NK-92 (cell line): ENCODE measurements around the gene GPR146.
"Not testable (repeated sequence)": the region's sequence is repeated elsewhere in the genome, so short reads cannot be mapped to it uniquely, and the experiment has no call there.

ENCODE experiments used
- DNase-seq: peaks from one replicate; lab custom pipeline; 2025; ENCODE audit not compliant: unreplicated experiment; lab: John Stamatoyannopoulos, UW

Gene GPR146

DNA sequence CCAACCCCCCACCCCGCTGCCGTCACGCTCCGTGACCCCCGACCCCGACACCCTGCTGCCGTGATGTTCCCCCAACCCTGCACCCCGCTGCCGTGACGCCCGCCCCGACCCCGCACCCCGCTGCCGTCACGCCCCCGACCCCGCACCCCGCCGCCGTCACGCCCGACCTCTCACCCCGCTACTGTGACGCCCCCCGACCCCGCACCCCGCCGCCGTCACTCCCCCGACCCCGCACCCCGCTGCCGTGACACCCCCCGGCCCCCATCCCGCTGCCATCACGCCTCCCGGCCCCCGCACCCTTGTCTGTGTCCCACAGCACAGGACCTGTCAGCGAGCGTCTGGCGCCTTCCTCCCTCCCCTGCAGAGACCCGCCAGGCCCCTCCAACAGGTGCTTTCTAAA lies 29.7 kb downstream of the GPR146 start:
- DNase-seq: not testable (repeated sequence)

DNA sequence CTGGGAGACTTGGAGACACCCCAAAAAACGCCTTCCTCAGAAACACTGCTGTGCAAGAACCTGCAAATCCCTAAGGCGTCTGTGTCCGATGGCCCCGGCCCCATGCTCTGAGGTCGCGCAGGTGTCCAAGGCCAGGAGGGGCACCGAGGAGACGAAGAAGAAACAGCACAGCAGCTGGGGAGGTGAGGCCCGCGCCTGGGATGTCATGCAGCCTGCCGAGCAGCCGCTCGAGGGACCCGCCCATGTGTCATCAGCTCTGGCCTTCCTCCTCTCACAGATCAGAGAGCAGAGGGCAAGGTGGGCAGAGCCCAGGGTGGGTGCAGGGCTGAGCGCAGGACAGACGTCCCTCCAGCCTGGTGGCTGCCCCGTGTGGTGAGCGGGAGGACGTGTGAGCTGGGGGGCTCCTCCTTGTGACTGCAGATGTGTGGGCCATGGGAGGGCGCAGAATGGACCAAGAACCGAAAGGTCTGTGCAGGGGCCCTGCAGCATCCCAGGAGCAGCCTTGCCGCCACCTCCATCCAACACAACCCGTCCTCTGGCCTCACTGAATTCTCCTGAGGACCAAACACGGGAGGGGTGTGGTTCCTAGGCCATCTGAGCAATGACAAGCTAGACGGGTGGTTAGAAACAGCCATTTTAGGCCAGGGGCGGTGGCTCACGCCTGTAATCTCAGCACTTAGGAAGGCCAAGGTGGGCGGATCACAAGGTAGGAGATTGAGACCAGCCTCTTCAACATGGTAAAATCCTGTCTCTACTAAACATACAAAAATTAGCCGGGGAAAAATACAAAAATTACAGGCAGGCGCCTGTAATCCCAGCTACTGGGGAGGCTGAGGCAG lies 30.5 kb downstream of the GPR146 start:
- DNase-seq: no peak

DNA sequence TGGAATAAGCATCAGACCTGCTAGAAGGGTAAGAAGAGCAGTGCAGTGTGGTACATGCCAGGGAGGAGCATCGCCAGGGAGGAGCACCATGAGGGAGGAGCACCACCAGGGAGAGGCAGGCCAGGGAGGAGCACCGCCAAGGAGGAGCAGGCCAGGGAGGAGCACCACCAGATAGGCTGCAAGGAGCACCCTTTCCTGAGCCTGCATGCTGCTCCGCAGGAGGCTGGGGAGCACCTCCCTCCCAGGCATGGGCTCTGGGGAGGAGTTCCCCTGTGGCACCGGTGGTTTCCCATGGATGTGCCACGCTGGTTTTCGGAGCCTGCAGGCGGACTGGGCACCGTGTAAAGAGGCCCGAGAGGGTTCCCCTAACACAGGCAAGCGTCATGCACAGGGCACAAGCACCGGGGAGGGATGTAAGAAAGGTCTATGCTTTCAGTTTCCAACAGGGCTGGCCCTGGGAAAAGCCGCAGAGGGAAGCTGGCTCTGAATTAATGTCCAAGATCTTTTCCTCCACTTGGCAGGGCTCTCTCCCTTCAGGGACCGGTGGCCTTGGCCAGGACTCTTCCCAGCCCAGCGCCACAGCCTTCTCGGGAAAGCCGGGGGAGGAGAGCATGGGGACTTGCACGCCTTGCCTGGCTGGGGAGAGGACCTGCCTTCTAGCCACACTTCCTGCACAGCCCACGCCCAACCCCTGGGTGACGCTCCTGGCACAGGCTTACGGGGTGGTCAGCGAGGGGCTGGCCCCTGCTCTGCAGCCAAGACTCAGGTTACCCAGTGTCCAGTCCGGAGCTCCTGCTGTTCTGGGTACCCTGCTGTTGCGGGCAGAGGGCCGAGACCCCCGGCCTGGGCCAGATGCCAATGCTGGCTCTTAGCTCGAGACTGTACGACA lies 32.1 kb downstream of the GPR146 start:
- no peak for DNase-seq

DNA sequence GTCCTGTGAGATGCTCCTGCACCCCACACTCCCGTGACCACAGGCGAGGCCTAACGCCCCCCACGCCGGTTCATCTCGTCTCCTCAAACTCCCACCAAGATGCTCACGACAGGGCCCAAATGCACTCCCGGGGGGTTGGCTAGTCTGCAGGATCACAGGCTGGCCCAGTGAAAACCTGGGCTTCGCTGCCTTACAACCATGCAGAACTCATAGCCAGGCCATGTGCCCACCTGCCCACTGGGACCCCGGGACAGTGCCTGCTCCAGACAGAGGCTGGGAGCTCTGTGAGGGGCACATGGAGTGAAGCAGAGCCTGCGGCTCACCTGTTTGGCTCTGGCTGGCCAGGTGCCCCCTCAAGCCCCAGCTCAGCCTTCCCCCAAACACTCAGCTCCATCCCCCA lies 34.2 kb downstream of the GPR146 start:
- DNase-seq: no peak

DNA sequence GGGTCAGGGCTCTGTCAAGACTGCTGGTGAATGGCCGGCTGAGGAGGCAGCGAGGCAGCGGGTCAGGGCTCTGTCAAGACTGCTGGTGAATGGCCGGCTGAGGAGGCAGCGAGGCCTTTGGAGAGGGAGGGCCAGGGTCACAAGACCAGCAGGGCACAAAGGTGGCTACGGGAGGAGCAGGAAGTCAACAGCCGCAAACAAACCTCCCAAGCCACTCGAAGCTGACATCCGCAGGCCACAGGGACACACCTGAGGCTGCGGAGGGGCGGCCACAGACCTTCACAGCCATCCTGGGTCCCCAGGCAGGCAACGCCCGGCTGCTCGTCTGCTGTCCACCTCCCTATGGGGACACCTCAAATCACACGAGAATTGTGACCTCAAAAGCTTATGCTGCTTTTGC lies 34.6 kb downstream of the GPR146 start:
- DNase-seq: no peak

DNA sequence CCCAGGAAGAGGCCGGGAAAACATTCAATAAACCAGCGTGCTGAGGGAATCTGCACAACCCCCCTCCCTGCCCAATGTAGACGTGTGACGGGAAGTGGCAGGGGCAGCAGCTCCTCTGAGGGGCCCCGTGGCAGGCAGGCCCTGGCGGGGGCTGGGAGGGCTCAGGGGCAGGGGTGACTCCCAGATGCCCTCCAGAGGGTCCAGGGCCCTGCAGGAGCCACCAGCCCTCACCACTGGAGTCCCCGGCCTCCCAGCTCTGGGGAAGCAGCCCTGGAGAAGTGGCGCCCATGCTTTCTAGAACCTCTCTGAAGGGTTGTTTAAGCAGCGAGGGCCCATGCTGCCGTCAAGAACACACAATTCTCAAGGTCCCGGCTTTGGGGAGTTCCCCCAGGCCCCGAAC lies 35.2 kb downstream of the GPR146 start:
- no peak for DNase-seq

DNA sequence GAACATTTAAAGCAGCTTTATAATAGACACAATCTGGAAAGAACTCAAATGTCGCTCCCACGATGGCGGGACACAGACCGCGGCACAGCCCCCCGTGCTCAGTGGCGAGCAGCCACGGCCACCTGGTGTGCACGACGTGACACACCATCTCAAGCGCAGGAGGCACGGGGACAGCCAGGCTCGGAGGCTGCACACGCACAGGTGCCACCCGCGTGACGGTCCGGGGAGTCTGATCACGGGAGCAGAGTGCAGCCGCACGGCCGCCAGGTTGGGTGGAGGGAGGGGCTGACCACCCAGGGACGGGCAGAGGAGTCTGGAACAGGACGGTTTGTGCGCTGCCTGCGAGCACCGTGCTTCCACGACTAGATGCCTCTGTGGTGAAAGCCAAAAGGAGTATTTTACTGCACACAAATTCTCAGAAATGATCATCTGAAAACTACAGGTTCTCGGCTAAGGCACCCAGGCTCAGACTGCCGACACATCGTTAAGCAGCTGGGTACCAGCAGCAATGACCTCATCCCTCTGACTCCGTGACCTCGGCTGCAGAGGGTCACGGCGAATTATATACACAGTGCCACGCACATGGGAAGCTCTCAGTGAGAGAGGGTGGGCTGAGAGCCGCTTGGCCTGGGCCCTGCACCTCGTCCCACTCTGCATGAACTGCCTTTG lies 36.0 kb downstream of the GPR146 start:
- DNase-seq: no peak

DNA sequence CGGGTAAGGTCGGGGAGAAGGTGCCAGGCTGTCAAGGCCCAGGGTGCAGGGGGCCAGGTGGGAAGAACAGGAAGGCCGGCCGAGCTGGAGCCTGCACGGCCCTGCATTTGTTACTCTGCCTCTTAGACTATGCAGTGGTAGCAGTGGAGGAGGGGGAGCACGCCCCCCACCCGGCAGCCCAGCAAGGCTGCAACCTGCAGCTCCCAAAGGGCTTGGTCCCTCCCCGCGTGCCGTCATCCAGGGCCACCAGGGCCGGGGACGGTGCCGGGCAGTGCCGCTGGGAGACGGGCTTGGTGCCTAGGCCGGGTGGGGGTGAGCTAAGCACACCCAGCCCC lies 36.5 kb downstream of the GPR146 start:
- no peak for DNase-seq

DNA sequence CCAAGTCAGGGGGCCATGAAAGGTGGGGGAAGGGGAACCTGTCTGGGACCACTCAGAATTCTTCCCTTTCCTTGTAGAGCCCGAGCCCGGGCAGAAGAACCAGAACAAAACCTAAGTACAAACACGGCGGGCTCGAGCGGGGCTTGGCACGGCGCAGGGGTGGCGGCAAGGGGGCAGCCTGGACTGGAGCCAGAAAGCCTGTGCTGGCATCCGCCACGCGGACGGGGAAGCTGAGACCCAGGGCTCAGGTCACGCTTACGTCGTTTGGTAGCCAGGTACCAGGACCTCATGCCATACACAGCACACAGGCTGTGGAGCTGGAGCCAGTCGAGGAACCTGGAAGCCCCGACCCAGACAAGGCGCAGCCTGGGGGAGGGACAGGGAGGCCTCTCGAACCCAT lies 37.0 kb downstream of the GPR146 start:
- no peak for DNase-seq

DNA sequence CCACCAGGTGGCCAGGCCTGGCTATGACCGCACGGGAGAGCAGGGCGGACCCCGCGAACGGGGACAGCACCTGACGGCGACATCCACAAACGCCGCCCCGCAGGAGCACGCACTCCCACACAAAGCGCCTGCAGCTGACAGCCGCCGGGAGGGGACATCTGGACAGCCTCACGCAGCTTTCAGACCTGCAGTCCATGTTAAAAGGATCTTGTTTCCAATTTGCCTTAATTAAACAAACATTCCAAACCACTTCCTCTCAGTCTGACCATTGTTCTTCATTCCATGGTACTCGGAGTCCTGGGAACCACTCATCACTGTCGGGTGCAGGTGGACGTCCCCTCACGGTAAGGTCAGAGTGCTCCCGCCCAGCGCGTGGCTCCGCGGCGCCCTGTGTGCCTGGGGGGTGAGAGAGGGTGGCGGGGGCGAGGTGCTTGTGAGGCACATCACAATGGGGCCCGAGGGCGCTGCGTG lies 37.6 kb downstream of the GPR146 start:
- DNase-seq: no peak

DNA sequence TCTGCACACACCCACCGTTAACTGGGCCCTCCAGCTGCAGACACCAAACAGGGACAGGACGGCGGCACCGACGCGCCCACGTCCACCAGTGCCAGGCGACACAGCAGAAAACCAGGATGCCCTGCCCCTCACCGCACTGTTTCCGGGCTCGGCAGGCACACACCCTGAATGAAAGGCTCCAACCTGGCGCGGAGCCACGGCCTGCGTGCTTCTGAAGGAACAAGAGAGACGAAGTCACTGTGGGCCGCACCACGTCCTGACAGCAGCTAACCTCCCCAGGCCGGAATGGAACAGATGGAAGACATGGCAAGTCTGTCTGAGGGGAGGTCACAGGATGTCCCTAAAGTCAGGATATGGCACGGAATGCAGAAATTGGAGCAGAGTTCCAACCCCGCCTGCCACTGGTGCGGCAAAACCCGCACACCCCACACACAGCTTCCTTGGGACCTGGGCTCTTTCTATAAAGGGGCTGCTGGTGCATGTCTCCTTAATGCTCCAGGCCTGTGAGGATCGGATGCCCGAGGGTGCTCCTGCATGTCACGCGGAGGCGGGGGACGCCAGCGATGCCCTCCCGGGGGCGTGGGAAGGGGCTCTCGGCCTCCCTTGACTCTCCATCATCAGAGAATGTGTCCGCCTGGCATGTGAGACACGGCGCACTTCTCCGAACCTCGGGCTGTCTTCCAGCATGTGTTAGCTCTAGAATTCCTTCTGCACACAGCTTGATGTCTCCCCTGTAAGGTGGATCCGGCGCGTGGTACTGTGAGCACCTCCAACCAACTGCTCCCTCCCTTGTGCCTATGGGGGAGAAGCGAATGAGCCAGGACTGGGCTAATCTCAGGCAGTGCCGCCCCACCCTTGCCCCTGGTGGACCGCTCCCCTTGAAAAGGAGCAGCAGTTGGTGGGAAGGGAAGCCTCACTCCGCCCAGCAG lies 39.6 kb downstream of the GPR146 start:
- DNase-seq: no peak

DNA sequence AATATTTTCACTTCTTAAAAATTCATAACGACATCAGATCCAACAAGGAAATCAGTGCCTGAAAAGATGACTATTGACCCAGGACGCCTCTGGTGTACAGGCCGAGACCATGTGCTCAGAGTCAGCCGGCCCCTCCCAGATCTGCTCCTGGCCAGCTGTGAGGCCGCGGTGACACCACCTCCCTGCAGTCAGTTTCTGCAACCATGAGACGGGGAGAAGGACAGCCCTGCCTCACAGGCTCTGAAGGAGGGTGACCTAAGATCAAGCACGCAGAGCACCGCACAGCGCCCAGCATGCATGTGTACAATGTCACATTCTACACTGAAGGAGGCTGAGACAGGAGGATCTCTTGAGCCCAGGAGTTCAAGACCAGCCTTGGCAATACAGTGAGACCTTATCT lies 40.9 kb downstream of the GPR146 start:
- no peak for DNase-seq

DNA sequence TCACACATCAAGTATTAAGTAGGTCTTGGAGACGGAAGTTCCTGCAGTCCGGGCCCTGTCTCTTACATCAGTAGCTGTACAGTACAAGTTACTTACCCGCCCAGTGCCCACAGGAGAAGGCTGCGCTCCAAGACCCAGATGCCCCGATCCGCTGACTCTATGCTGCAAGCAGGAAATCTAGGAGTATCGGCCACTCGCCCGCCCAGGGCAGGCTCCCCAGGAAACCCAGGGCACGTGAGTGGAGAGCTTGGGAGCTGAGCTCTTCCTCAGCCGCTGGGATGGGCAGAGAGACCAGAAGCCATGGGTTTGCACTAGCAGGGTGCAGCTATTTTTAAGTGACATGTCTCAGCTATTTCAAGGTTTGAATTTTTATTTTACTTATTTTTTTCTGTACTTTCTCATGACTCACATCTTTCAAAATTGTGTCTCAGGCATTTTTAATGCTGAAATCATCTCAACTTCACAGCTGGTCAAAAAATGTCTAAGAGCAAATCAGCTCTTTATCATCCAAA lies 41.6 kb downstream of the GPR146 start:
- no peak for DNase-seq

DNA sequence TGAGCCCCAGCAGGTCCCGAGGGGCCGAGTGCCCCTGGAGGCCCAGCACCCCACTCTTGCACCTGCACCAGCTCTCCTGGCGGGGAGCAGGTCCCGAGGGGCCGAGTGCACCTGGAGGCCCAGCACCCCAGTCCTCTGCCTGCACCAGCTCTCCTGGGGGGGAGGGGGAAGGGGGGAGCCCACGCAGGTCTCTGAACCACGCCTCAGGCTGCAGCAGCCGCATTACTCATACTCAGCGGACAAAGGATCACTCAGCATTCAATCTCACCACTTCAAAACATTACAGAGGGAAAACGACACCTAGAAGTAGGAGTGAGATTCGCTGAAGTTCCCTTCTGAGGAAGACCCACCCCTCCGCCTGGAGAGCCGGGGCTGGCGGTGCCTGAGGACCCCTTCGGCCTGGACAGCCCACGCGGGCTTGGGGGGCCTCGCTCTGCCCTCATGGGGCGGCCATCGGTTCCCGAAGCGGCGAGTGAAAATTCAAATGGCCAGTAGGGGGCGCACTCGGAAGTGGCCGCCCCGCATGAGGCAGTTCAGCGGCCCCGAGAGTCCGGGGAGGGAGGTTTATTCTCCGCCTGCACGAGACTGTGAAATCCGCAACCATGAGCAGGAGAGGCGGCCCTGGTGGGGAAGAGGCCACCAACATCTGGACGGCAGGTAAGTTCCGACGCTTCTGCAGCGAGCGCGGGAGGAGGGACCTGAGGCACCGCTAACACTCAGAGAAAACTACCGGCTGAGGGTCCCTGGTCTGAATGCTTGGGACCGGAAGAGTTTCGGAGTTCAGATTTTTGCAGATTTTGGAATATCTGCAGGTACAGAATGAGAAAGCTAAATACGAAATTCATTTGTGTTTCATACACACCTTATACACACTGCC lies 42.5 kb downstream of the GPR146 start:
- DNase-seq: no peak

DNA sequence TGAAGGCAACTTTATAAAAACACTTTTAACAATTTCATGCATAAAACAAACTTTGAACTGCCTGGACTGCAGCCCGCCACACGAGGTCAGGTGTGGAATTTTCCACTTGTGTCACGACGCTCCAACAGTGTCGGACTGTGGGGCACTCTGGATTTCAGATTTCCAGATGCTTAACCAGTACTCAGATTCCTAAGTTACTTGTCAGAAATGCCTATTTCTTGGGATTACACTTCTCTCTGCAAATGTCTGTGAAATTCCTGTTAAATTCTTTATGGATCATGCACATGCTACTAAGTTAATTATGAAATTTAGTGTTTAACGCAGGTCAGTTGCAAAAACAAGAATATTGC lies 43.1 kb downstream of the GPR146 start:
- DNase-seq: no peak

DNA sequence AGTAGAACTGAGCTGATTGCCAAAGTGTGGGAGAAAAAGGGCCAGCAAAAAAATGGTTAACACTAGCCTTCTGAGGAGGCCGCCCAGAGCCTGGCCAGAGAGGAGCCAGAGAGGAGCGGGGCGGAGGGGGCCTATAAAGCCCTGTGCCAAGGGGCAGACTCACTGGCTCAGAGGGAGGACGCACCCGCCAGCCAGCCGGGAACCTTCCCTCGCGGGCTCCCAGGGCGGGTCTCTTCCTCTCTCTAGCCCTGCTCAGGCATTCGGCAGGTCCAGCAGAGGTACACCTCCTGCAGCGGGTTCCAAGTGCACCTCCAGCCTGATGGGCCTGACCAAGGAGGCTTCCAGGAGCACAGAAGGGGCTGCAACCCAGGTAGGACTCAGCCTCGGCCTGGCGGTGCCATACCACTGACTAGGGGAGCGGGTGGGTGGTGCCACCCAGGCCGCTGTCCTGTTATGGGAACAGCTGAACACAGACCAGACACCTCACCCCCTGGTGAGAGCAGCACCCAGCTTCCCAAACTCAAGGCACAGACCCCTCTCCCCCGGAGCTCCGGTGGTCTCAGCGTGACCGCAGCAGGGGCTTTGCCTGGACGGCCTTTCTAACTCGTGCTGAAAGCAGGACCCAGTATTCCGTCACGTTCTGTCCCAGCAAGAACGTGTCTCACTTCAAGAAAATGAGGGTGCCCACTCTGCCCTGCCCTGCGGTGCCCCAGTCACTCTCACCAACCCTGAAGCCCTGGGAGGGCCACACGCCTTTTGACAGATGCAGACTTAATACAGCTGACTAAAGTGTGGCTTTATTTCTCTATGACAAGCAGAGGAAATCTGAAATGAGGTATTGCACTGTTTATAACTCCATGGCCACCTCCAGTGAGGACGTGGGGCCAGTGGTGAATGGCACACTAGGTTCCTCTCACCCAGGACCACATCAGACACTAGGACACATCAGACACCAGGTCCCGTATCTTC lies 43.9 kb downstream of the GPR146 start, which contains the start of gene GPER1:
TSS of gene GPER1 (plus strand) at position 162 of the 969 bp plus-strand sequence. CDS start 3,616 bp downstream, outside the sequence.
- DNase-seq: no peak

DNA sequence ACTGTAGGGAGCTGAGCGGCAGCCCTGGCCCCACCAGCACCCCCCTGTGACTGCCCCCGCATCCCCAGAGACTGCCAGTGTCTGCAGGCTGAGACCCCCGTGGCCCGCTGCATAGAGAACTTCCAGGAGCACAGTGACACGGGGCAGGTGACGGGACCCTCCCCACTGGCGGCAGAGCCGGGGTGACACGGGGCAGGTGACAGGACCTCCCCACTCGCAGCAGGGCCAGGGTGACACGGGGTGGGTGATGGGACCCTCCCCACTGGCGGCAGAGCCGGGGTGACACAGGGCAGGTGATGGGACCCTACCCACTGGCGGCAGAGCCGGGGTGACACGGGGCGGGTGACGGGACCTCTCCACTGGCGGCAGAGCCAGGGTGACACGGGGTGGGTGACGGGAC lies 45.9 kb downstream of the GPR146 start:
- DNase-seq: no peak
